Type B pancreatic cell (in vitro differentiated cells): ENCODE measurements around the gene GNAI1. TPM values are rescaled to one million over a fixed set of nuclear protein-coding genes. Genes with fewer than 3 reads are reported as not detected.

ENCODE experiments used
- DNase-seq: peaks from one replicate; pipeline ENCODE4 v3.0.0; 2021; ENCODE audit warnings: mixed read lengths; ENCODE audit not compliant: unreplicated experiment; ENCODE audit errors: extremely low spot score
- H3K27ac Mint-ChIP-seq: 2 replicates; pipeline ENCODE4 v1.8.0; 2021; ENCODE audit warnings: mild to moderate bottlenecking, mixed read lengths
- H3K27me3 Mint-ChIP-seq: 2 replicates; pipeline ENCODE4 v1.8.0; 2021; ENCODE audit warnings: mixed read lengths
- H3K36me3 Mint-ChIP-seq: 2 replicates; pipeline ENCODE4 v1.8.0; 2021; ENCODE audit warnings: mixed read lengths
- H3K4me1 Mint-ChIP-seq: one replicate; pipeline ENCODE4 v1.8.0; 2021; ENCODE audit warnings: mixed read lengths; ENCODE audit not compliant: unreplicated experiment
- H3K4me3 Mint-ChIP-seq: 2 replicates; pipeline ENCODE4 v1.8.0; 2021; ENCODE audit warnings: mild to moderate bottlenecking, mixed read lengths
- H3K9me3 Mint-ChIP-seq: 2 replicates; pipeline ENCODE4 v1.8.0; 2021; ENCODE audit warnings: mixed read lengths
- CTCF ChIP-seq: fragments of 200-600 bp; sonication (generic); conservative IDR thresholded peaks from 2 replicates; pipeline ENCODE4 v1.5.0; 2021; ENCODE audit warnings: antibody characterized with exemption, mild to moderate bottlenecking
- total RNA-seq: library from RNA; stranded (reverse); gene quantifications from 2 replicates; pipeline ENCODE4 v1.2.1, GENCODE V29; 2021; ENCODE audit warnings: low replicate concordance

The GNAI1 gene
- total RNA-seq, 1 donor from 2014 or later, result 39.2 TPM

- Mint-ChIP-seq H3K27ac (no peak overlapping the region), H3K27me3 (no peaks in the 10 kb centered on the region), H3K36me3 (no peaks in the 10 kb centered on the region), H3K9me3 (no peaks in the 10 kb centered on the region), H3K4me1 (peaks cover 60% of the 10 kb centered on the region), H3K4me3 (no peak overlapping the region)
- no peak for DNase-seq
- no peak for TF ChIP-seq CTCF
Measured at GRCh38 chr7:80142853-80143580, 8.4 kb downstream of the GNAI1 start.

- Mint-ChIP-seq H3K27ac (peak overlapping the region; percentile 73), H3K4me1 (peaks cover 60% of the 10 kb centered on the region), H3K4me3 (peak overlapping the region; percentile 76), H3K9me3 (no peaks in the 10 kb centered on the region), H3K36me3 (no peaks in the 10 kb centered on the region), H3K27me3 (no peaks in the 10 kb centered on the region)
- TF ChIP-seq CTCF, result no peak
- DNase-seq, result no peak
Measured at GRCh38 chr7:80145780-80146422, 11.3 kb downstream of the GNAI1 start.

- no peak overlapping the region for H3K27ac Mint-ChIP-seq
- H3K4me1 Mint-ChIP-seq, result peaks cover 66% of the 10 kb centered on the region
- no peaks in the 10 kb centered on the region for H3K9me3 Mint-ChIP-seq
- no peak for TF ChIP-seq CTCF
- H3K27me3 Mint-ChIP-seq, result no peaks in the 10 kb centered on the region
- no peaks in the 10 kb centered on the region for H3K36me3 Mint-ChIP-seq
- no peak for DNase-seq
- H3K4me3 Mint-ChIP-seq, result no peak overlapping the region
Measured at GRCh38 chr7:80146545-80147182, 12.0 kb downstream of the GNAI1 start.

- no peak for DNase-seq
- peaks cover 68% of the 10 kb centered on the region for H3K4me1 Mint-ChIP-seq
- H3K36me3 Mint-ChIP-seq, result no peaks in the 10 kb centered on the region
- H3K4me3 Mint-ChIP-seq, result no peak overlapping the region
- H3K27me3 Mint-ChIP-seq, result no peaks in the 10 kb centered on the region
- H3K9me3 Mint-ChIP-seq, result no peaks in the 10 kb centered on the region
- H3K27ac Mint-ChIP-seq, result no peak overlapping the region
- TF ChIP-seq CTCF, result no peak
Measured at GRCh38 chr7:80147543-80148391, 13.1 kb downstream of the GNAI1 start.

GRCh38 chr7:80150611-80151273 is 16.1 kb downstream of the GNAI1 start:
- DNase-seq, result no peak
- Mint-ChIP-seq H3K4me1 (peaks cover 51% of the 10 kb centered on the region), H3K9me3 (no peaks in the 10 kb centered on the region), H3K4me3 (no peak overlapping the region), H3K27me3 (no peaks in the 10 kb centered on the region), H3K36me3 (no peaks in the 10 kb centered on the region), H3K27ac (no peak overlapping the region)
- no peak for TF ChIP-seq CTCF
